Measurements from ENCODE around the gene NUBPL. TPM values are rescaled to one million over a fixed set of nuclear protein-coding genes. Genes with fewer than 3 reads are reported as not detected.

The NUBPL gene
- total RNA-seq, 1 experiment from 2014 or later: 20.0 TPM

DNA sequence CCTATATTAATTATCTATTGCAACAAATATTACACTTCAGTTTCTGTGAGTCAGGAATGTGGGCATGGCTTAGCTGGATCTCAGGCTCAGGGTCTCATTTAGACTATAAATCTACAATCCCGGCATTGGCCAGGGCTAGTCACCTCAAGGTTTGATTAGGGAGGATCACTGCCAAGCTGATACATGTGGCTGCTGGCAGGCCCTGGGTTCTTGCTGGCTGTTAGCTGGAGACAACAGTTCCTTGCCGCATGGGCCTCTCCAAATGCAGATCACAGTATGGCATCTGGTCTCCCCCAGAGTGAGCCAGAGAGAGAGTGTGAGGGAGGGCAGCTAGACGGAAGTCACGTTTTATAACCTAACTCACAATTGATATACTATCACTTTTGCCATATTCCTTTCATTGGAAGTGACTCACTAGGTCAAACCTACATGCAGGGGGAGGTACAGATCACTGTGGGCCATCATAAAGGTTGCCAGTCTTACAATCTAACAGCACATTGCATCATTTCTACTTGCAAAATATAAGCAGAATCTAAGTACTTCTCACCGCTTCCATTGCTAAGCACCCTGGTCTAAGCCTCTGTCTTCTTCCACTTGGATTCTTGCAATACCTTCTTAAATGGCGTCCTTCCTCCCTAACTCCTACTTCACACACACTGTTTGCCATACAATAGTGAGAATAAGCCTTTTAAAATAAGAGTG, 341.9 kb downstream of the NUBPL start:
- in situ Hi-C loops (cut with HindIII; ENCODE audit: low pct_unique_long_range_greater_than_20kb, low sequenced_read_pairs): no loop called here

DNA sequence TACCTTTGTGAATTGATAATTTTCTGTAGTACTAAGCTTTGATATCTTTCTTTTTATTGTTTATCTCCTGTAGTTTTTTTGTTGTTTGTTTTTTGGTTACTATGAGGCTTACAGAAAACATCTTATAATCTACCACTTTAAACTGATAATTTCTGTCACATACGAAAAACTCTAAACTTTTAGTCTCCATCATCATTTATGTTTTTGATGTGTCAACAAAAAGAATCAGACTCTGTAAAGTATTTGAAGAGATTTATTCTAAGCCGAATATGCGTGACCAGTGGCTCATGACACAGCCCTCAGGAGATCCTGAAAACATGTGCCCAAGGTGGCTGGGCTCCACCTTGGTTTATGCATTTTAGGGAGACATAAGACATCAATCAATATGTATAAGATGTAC, 348.8 kb downstream of the NUBPL start:
- in situ Hi-C loops (cut with HindIII; ENCODE audit: low pct_unique_long_range_greater_than_20kb, low sequenced_read_pairs): no loop called here
- no peak for DNase-seq (ENCODE audit: low read depth, low spot score)

More for the DNA sequence above, 341.9 kb downstream of the NUBPL start:
- no peak for DNase-seq (ENCODE audit: low read depth, low spot score)

Small RNA genes lying within 50 kb of the gene (small RNA-seq; reads per million reads assigned to genes)
- gene RNU6-455P (0 reads per million in 2 experiments), gene RNU6-602P (0 reads per million in 2 experiments)

Other genes starting within 250 kb of the NUBPL start
- gene HEATR5A, start 140.9 kb upstream of the NUBPL start, total RNA-seq (2014; rRNA removed; shearing (Covaris generic)): 41.7 and 48.2 TPM in 2 replicates
- 45.5 and 51.5 TPM in 2 replicates for gene DTD2, start 103.9 kb upstream of the NUBPL start, total RNA-seq (2014; rRNA removed; shearing (Covaris generic))
- not detected in 2 replicates for gene GPR33, start 73.4 kb upstream of the NUBPL start, total RNA-seq (2014; rRNA removed; shearing (Covaris generic))